Neutrophil (primary cell): ENCODE measurements around the gene EMCN.

Experiments used
- H3K27ac ChIP-seq: fragments of 200-600 bp; sonication (generic); 2 replicates; pipeline ENCODE4 v1.5.1; 2016; ENCODE audit warnings: mild to moderate bottlenecking, moderate library complexity
- H3K27me3 ChIP-seq: fragments of 200-600 bp; sonication (generic); 2 replicates; pipeline ENCODE4 v1.6.0; 2016; ENCODE audit warnings: mild to moderate bottlenecking
- H3K36me3 ChIP-seq: fragments of 200-600 bp; sonication (generic); 2 replicates; pipeline ENCODE4 v1.5.1; 2017
- H3K4me1 ChIP-seq, 2 experiments: fragments of 200-600 bp in 1 of 2; sonication (generic) in 1 of 2; 1 replicate in 1 of 2; 2 replicates in 1 of 2; pipeline versions ENCODE4 v1.5.1 to v1.6.1; 2013 to 2016; ENCODE audit warnings: low read depth in 1 of 2, low read length in 1 of 2, mild to moderate bottlenecking in 1 of 2, moderate library complexity in 1 of 2; ENCODE audit not compliant: control insufficient read depth in 1 of 2, insufficient read depth in 1 of 2
- H3K4me3 ChIP-seq, 2 experiments: fragments of 200-600 bp in 1 of 2; sonication (generic) in 1 of 2; 1 replicate in 1 of 2; 2 replicates in 1 of 2; pipeline ENCODE4 v1.5.1; 2013 to 2016; ENCODE audit warnings: low read depth in 1 of 2, low read length in 1 of 2, mild to moderate bottlenecking in 1 of 2, moderate library complexity in 1 of 2
- H3K9me3 ChIP-seq: fragments of 200-600 bp; sonication (generic); 2 replicates; pipeline ENCODE4 v1.5.1; 2016
- TF ChIP-seq, protein P1 (sequence below): fragments of 200-600 bp; sonication (generic); IDR thresholded peaks from 2 replicates; pipeline ENCODE4 v1.5.1; 2016; ENCODE audit warnings: antibody characterized with exemption

Gene EMCN

GRCh38 chr4:100493756-100494155, 24.1 kb downstream of the EMCN start:
- no peak overlapping the region for H3K4me3 ChIP-seq
- H3K9me3 ChIP-seq, result peaks cover 7% of the 10 kb centered on the region
- TF ChIP-seq, protein P1, sequence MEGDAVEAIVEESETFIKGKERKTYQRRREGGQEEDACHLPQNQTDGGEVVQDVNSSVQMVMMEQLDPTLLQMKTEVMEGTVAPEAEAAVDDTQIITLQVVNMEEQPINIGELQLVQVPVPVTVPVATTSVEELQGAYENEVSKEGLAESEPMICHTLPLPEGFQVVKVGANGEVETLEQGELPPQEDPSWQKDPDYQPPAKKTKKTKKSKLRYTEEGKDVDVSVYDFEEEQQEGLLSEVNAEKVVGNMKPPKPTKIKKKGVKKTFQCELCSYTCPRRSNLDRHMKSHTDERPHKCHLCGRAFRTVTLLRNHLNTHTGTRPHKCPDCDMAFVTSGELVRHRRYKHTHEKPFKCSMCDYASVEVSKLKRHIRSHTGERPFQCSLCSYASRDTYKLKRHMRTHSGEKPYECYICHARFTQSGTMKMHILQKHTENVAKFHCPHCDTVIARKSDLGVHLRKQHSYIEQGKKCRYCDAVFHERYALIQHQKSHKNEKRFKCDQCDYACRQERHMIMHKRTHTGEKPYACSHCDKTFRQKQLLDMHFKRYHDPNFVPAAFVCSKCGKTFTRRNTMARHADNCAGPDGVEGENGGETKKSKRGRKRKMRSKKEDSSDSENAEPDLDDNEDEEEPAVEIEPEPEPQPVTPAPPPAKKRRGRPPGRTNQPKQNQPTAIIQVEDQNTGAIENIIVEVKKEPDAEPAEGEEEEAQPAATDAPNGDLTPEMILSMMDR, result no peak
- no peaks in the 10 kb centered on the region for H3K27me3 ChIP-seq
- no peaks in the 10 kb centered on the region for H3K36me3 ChIP-seq
- no peaks in the 10 kb centered on the region for H3K4me1 ChIP-seq
- H3K27ac ChIP-seq, result no peak overlapping the region

- Histone ChIP-seq H3K36me3 (no peaks in the 10 kb centered on the region), H3K4me1 (no peaks in the 10 kb centered on the region), H3K4me3 (no peak overlapping the region), H3K27ac (no peak overlapping the region), H3K27me3 (no peaks in the 10 kb centered on the region), H3K9me3 (peaks cover 7% of the 10 kb centered on the region)
- TF ChIP-seq, protein P1, result no peak
Observed at GRCh38 chr4:100492129-100492528, 25.7 kb downstream of the EMCN start.

DNA sequence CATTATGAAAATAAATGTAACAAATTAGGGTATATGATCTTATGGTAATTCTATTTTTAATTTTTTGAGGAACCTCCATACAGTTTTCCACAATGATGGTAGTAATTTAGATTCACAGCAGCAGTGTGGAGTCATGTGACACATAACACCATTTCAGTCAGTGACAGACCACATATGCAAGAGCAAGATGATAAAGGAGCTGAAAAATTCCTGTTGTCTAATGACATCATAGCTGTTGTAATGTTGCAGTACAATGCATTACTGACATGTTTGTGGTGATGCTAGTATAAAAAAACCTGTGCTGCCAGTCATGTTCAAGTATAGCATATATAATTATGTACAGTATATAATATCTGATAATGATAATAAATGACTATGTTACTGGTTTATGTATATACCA, 28.5 kb downstream of the EMCN start:
- no peaks in the 10 kb centered on the region for H3K36me3 ChIP-seq
- H3K4me3 ChIP-seq, result no peak overlapping the region
- TF ChIP-seq, protein P1, result no peak
- H3K27ac ChIP-seq, result no peak overlapping the region
- H3K27me3 ChIP-seq, result no peaks in the 10 kb centered on the region
- peaks cover 7% of the 10 kb centered on the region for H3K9me3 ChIP-seq
- H3K4me1 ChIP-seq, result no peaks in the 10 kb centered on the region

- no peaks in the 10 kb centered on the region for H3K36me3 ChIP-seq
- no peaks in the 10 kb centered on the region for H3K27me3 ChIP-seq
- TF ChIP-seq, protein P1, result no peak
- H3K4me3 ChIP-seq, result no peak overlapping the region
- H3K27ac ChIP-seq, result no peak overlapping the region
- H3K9me3 ChIP-seq, result peaks cover 4% of the 10 kb centered on the region
- no peaks in the 10 kb centered on the region for H3K4me1 ChIP-seq
Observed at GRCh38 chr4:100486496-100486895, 31.3 kb downstream of the EMCN start.

GRCh38 chr4:100483796-100484195, 34.0 kb downstream of the EMCN start:
- H3K9me3 ChIP-seq, result no peaks in the 10 kb centered on the region
- no peaks in the 10 kb centered on the region for H3K4me1 ChIP-seq
- H3K4me3 ChIP-seq, result no peak overlapping the region
- H3K27ac ChIP-seq, result no peak overlapping the region
- TF ChIP-seq, protein P1, result no peak
- no peaks in the 10 kb centered on the region for H3K27me3 ChIP-seq
- no peaks in the 10 kb centered on the region for H3K36me3 ChIP-seq

GRCh38 chr4:100479971-100480370, 37.9 kb downstream of the EMCN start:
- H3K9me3 ChIP-seq, result no peaks in the 10 kb centered on the region
- no peak overlapping the region for H3K4me3 ChIP-seq
- H3K4me1 ChIP-seq, result no peaks in the 10 kb centered on the region
- H3K27me3 ChIP-seq, result no peaks in the 10 kb centered on the region
- H3K36me3 ChIP-seq, result no peaks in the 10 kb centered on the region
- no peak overlapping the region for H3K27ac ChIP-seq
- TF ChIP-seq, protein P1, result no peak
